HG02759 (cell line): ENCODE measurements around the gene CPXCR1.
"Not testable (repeated sequence)": the region's sequence is repeated elsewhere in the genome, so short reads cannot be mapped to it uniquely, and the experiment has no call there.

ENCODE experiments used
- ATAC-seq: cut with Tn5 transposase; IDR thresholded peaks from one replicate; pipeline ENCODE4 v1.9.1; 2021; ENCODE audit warnings: mild to moderate bottlenecking, moderate library complexity; ENCODE audit not compliant: unreplicated experiment

CPXCR1 gene

DNA sequence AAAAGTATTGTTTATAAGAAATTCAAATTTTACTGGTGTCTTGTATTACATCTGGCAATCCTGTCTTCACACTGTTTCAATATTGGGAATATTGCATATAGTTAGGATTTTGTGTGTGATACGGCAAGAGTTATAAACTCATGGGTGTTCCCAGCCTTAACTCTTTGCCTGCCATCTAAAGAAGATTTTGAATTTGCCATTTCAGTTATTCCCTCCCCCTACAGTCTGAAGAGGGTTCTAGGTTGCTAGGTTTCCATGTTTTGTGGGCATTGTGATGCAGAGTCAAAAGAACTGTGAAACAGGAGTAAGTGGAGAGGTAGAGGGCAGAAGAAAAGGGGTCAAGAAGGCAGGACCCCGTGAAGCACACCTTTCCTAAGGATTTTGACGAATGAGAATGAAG lies at the start of gene CPXCR1:
Gene CPXCR1 (plus strand): TSS at position 301 of the 400 bp plus-strand sequence. CDS start 6,190 bp downstream, outside the sequence.
- ATAC-seq = no peak

DNA sequence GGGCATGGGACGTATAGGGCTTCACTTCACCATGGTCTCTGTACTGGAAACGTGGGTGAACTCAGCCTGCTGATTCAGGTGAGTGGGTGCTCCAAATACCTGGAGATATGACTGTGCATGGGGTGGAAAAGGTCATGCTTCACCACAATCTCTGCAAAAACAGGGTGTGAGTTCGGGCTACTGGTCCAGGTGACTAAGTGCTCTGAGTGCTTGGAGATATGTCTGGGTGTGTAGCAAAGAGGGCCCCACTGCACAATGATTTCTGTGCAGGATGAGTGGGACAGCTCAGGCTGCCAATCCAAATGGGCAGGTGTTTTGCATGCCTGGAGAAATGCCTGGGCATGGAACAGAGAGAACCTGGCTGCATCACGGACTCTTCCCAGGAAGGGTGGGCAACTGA lies 11.2 kb upstream of the CPXCR1 start:
- ATAC-seq = no peak

DNA sequence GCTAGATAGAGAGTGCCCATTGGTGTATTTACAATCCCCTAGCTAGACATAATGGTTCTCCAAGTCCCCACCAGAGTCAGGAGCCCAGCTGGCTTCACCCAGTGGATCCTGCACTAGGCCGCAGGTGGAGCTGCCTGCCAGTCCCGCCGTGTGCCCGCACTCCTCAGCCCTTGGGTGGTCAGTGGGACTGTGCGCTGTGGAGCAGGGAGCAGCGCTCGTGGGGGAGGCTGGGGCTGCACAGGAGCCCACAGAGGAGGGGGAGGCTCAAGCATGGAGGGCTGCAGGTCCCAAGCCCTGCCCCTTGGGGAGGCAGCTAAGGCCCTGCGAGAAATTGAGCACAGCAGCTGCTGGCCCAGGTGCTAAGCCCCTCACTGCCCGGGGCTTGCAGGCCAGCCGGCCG lies 810 bp upstream of the CPXCR1 start:
- not testable (repeated sequence) for ATAC-seq

DNA sequence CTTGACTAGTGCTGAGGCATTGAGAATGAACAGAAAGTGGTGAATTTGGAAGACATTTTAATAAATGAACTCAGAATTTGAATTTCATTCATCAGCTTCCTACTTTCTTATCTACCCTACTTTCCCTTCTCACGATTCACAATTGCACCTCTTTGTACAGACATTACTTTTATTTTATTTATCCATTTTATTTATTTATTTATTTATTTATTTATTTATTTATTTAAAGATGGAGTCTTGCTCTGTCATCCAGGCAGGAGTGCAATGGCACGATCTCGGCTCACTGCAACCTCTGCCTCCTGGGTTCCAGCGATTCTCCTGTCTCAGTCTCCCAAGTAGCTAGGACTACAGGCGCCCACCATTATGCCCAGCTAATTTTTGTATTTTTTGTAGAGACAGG lies 5.3 kb downstream of the CPXCR1 start:
- not testable (repeated sequence) for ATAC-seq

DNA sequence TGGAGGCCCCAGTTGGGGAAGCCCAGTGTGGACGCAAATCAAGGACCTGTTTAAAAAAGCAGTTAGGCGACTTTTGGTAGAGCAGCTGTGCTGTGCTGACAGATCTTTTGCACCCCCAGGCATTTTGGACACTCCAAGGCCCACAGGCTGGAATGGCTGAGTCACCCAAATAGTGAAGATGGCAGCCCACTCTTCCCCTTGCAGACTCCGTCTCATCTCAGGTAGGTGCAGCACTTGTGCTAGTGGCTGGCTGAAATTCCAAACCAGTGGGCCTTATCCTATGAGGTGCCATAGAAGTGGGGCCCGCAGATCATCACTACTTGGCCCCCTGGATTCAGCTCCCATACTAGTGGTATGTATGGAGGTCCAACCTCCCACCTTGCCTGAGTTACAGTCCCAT lies 42.8 kb downstream of the CPXCR1 start:
- no peak for ATAC-seq
